Lower leg skin (tissue), 3 donors: ENCODE results near the gene SLC25A28.

ENCODE experiments used
- CTCF ChIP-seq, 3 donors: fragments of 450-650 bp; IDR thresholded peaks; one replicate each; pipeline ENCODE4 v1.5.1; 2016; ENCODE audit warnings: antibody characterized with exemption in 3 of 3, mild to moderate bottlenecking in 3 of 3, moderate library complexity in 2 of 3
- POLR2A ChIP-seq, 2 donors: fragments of 450-650 bp; IDR thresholded peaks; one replicate each; pipeline ENCODE4 v1.6.1; 2016 to 2017; ENCODE audit warnings: antibody characterized with exemption in 2 of 2, mild to moderate bottlenecking in 1 of 2, moderate library complexity in 1 of 2

- TF ChIP-seq CTCF (IDR thresholded peaks at IDR 0.05) (no peak), POLR2A (IDR thresholded peaks at IDR 0.05) (no peak)
These were observed 21.3 kb downstream of the SLC25A28 start for GRCh38 chr10:99598781-99599509.
